HG02852 (cell line): ENCODE measurements around the gene JPH3.
A peak's percentile ranks its signal among the peaks of the same experiment; 100 is the strongest.

ENCODE experiments used
- ATAC-seq: cut with Tn5 transposase; IDR thresholded peaks from one replicate; pipeline ENCODE4 v1.9.1; 2021; ENCODE audit warnings: mild to moderate bottlenecking, moderate library complexity; ENCODE audit not compliant: unreplicated experiment

The JPH3 gene

DNA sequence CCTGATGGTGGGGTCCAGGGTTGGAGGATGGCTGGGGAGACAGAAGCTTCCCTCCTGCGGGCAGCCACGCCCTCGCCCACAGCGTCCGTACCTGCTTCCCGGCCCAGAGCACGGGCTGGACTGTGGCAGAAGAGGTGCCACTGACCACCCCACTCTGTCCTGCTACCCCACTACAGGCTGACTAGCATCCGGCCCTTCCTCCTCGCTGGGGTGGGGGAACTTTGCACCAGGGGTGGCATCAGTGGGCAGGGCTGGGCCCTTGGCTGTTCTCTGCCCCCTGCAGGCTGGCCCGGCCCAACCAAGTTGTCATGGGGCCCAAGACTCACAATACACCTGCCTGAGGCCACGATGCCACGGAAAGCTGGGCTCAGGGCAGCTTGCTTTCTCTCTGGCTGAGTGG, 90.4 kb downstream of the JPH3 start:
- ATAC-seq: no peak

DNA sequence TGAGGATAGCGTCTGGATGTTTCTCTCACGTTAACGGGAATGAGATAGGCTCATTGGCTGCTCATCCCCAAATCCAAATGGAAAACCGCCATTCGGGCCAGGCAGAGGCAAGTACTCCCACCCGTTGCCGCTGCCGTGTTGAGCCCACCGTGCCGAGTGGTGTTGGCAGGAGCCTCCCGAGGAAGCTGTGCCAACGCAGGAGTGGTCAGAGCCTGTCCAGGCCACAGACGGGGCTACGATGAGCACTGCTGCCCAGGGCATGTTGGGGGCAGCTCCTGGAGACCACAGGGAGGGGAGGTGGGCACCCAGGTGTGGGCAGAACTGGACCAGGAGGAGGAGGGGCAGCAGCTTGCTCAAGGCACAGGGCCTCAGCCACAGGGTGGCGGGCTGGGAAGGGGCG, 91.5 kb downstream of the JPH3 start:
- ATAC-seq: no peak

DNA sequence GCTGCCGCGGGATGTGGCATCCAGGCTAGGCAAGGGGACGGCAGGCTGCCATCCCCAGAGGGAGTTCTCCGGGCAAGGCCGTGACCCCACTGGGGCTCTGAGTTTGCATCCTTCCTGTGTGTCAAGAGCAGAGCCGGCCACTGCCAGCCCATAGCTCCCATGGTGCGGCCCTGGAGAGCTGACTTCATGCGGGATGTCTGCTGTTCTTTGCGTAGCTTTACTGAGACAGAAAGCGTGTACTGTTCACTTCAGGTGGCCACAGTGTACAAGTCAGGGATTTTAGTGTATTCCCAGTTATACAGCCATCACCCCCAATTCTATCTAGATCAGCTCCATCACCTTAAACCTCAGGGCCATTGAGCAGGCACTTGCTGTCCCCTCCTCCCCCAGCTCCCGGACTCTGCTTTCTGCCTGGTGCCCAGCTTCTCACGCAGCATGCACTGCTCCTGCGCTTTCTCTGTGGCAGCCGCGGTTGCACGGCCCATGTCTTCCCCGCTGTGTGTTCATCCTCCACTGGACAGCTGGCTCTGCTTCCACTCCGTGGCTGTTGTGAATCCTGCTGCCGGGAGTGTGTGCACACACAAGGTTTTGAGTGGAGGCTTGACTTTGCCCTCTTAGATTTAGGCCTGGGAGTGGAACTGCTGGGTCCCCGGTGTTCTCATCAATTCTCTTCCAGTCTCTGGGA, 92.3 kb downstream of the JPH3 start:
- no peak for ATAC-seq

DNA sequence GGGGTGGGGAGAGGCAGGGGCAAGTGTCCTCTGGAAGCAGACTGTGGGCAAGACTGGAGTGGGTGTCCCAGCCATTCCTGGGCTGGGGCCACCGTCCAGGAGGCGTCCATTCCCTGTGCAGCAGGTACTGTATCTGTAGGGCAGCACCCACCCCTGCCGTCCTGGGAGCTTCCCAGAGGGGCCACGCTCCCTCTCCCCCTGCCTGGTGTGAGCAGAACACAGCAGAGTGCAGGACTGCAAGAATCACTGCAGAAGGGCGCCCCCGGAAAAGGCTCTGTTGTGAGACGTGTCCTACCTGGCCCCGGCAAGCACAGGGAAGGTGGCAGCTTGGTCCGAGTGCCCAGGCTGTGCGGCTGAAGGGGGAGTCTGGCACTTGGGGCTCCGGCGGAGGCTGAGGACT, 93.2 kb downstream of the JPH3 start:
- ATAC-seq: no peak

DNA sequence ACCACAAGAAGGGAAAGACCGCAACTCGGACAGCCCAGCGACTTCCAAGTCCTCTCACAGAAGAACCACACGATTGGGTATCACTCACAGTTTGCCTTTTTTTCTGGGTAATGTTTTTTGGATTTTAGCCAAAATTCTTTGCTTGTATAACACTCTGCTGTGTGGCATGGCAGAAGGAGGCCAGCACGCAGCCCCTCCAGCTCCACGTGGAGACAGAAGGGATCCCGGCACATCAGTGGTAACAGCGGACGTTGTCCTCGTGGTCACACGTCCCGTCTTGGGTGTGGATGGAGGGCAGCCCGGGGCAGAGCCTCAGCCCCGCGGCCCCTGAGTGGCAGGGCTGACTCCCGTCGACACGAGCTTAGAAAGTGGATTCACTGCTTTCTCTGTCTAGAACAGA, 94.4 kb downstream of the JPH3 start:
- ATAC-seq: no peak

DNA sequence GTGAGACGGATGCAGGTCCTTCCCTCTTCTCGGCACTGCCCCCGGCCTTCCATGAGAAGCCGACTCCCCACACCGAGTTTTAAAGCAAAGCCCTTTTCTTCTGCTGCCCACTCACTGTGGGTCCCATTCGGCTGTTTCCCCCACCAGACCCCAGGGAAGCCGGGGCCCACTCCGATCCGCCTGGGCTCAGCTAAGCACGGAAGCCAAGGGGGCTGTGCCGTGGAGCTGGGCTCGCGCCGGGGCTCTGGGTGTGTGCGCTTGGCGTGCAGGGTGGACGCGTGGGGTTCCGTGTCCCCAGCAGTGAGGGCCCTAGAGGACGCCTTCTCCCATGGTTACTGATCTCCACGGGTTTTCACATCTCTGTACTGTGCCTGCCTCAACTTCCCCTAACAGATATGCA, 94.9 kb downstream of the JPH3 start:
- ATAC-seq: no peak

DNA sequence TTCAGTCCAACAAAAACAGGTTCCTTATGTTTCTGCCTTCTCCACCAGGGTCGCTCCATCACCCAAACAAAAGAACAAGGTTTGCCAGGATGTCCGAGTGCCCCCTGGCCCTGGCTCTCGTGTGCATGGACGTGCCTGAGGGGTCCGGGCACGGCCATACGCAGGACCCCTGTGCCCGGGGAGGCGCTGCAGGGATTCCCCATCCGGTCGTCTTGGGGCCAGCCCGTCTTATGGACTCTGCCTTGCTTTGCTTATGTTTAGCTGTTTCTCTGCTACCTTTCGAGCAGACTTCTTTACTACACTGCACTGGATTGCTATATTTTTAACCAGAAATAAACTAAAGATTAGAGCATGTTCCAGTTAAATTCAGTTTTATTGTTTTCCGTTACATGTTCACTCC, 95.5 kb downstream of the JPH3 start:
- no peak for ATAC-seq

DNA sequence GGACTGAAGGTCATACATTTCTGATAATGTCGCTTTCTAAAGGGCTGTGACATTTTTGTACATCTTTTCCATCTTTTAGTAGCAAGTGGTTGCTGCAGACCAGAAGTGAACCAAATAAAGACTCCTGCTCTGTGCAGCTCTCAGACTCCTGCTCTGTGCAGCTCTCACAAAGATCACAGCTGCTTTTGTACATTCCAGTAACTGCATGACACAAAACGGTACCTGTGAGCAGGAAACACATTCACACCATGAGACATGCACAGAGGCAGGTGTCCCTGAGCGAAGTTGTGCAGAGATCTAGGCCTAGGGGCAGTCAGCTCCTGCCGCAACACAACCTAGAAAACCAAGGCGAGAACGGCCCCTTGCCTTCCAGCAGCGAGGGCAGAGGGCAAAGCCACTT, 95.9 kb downstream of the JPH3 start:
- peak; percentile 57 for ATAC-seq

DNA sequence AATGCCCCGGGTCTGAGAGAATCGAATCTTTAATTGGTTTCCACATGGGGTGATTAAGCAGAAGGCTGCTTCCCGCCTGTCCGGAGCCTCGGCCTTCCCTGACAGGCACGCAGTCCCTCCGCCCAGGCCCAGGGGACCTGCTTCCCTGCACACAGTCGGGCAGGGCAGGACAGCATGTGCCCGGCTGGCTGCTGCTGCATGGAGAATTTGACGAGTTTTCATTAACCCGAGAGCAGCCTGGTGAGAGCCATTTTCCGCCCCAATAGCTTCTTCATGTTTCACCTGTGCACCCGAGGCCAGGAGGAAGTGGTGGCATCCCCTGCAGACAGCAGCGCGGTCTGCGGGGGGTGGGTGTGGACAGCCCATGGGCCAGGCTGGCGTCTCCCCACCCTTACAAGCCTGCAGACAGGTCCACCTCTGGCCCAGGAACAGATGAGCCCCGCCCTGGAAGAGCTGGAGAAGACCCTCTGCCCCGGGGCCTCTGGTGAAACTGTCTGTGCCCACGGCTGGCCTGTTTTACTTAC, 96.4 kb downstream of the JPH3 start:
- ATAC-seq: peak; percentile 21

DNA sequence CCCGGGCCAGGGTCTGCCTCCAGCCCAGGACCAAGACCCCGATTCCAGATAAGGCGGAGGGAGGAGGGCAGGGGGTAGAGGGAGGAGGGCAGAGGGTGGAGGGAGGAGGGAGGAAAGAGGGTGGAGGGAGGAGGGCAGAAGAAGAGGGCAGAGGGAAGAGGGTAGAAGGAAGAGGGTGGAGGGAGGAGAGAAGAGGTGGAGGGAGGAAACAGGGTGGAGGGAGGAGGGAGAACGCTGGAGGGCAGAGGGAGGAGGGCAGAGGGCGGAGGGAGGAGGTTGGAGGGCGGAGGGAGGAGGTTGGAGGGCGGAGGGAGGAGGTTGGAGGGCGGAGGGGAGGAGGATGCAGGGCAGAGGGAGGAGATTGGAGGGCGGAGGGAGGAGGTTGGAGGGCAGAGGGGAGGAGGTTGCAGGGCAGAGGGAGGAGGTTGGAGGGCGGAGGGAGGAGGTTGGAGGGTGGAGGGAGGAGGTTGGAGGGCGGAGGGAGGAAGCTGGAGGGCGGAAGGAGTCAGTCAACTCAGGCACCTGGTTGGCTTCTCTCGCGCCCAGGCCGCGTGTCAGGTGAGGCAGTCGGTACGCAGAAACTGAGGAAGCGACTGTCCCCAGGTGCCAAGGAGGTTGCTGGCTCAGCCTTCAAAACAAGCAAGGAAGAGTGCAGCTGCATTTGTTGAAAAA, 98.2 kb downstream of the JPH3 start:
- ATAC-seq: no peak

DNA sequence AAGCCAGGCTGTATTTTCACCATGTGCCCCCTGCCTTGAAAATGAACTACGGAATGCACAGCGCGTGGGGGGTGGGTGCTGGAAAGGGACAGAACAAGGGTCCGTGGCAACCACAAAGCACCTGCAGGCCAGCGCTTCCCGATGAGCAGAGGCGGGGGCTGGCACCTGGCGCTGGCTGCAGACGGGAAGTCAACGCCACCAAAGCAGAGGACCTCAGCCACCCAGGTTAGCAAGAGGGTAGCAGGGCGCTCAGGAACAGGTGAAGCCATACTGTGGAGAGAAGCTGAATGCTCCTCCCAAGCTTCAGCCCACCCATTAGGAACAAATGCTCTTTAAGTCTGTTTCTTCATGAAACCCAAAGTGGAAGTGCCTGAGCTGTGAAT, 98.8 kb downstream of the JPH3 start:
- ATAC-seq: no peak

DNA sequence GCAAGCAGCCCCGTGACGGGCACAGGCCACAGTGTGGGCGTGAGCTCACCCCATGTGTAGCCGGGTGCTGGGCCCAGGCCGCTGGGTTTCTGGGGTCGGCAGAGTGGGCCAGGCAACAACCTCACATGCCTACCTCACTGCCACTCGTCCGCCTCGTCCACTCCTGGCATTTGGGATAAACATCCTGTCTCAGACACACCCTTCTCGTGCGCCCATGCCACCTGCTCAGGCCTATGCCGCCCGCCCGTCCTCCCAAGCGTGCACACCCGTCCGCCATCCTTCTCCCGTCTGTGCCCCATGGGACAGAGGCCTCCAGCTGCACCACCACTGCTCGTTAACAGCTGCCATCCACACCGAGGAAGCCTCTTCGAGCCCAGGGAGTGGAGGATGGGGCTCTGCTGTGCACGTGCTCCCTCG, 99.2 kb downstream of the JPH3 start:
- ATAC-seq: no peak

DNA sequence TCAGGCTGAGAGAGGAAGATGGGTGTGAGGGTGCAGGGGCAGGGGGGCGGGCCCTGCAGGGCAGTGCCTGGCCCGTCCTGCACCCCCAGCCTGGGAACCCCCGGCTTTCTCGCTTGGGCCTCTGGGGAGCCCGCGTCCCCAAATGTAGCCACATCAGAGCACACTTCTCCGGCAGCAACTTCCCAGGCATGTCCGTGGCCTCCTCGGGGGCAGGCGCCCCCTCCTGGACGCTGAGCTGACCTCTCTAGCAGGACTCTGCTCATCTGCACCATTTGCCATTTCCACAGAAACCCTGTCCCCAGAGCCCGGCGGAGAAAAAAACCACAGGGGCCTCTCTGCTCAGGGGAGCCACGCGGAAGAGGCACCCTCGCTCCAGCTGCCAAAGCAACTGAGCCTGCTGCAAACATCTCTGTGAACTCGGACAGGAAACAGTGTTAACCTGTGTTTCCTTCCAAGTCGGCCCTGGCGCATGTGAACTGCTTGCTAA, 100.1 kb downstream of the JPH3 start:
- peak; percentile 46 for ATAC-seq

DNA sequence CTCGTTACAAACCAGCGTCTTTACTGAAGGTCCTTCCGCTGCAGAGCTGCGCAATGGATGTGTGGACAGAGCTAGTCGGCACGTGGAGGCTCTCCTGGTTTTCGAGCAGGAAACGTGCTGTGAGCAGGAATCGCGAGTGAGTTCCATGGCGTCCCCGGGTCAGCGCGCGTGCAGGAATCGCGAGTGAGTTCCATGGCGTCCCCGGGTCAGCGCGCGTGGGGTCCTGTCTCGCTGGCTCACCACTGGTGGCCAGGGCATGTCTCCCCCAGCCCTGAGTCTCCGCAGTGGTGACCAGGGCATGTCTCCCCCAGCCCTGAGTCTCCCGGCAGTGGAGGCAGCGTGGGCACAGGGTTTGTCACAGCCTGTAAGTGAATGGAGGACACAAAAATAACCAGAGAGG, 100.8 kb downstream of the JPH3 start:
- no peak for ATAC-seq

DNA sequence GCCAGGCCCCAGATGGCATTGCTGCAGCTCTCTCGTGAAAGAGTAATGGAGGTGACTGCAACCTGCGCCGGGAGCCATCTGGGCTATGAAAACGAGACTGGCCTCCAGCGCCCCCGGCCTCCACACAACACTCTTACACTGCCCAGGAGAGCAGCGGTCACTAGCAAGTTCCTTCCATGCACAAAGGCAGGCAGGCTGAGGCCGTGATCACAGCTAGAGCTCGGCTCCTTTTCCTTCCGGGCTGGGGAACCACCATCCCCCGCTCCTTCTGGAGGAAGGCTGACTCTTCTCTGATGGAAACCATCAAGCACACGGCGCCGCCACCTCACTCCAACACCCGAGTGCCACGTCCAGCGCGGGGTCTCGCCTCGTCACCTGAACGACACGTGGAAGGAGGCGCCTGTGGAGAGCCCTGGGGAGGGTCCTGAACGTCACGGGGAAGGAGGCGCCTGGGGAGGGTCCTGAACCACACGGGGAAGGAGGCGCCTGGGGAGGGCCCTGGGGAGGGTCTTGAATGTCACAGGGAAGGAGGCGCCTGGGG, 101.6 kb downstream of the JPH3 start:
- ATAC-seq: no peak

DNA sequence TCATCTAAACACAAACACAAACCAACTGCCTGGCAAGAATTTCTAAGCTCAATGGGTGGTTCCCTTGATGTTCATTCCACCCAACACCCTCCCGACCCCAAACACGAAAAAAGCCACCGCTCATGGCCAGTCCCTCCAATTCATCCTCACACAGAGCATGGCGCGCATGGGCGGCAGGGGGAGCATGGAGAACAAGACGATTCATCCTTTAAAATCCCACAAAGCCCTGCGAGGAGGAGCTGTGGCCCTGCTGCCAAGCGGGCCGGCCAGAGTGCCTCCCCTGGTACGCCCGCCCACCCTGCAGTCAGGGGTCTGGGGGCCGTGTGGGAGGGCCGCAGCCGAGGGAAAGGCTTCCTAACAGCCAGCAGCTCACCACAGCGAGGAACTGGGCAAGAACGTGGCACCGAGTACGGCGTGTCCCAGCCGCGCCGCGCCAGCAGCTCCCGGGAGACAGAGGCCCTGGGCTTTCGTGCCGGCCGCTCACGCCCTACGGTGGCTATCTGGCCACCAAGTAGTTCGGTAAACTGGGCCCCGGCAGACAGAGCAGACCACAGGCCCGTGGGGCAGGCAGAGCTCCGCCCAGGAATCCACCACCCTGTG, 102.5 kb downstream of the JPH3 start:
- no peak for ATAC-seq

DNA sequence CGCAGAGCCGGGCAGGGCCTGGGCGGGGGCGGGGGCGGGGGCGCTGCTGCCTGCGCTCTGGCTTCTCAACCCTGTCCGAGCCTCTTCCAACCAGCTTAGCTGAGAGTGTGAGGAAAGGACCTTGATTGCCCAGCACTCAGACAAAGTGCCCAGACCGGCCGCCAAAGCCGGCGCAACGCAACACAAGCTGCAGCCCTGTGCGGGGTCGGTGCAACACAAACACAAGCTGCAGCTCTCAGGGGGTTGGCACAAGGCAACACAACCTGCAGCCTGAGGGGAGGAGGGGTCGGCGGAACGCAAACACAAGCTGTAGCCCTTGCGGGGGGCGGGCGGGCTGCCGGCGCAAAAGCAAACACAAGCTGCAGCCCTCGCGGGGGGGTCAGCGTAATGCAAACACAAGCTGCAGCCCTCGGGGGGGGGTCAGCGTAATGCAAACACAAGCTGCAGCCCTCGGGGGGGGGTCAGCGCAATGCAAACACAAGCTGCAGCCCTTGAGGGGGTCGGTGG, 103.5 kb downstream of the JPH3 start:
- no peak for ATAC-seq

DNA sequence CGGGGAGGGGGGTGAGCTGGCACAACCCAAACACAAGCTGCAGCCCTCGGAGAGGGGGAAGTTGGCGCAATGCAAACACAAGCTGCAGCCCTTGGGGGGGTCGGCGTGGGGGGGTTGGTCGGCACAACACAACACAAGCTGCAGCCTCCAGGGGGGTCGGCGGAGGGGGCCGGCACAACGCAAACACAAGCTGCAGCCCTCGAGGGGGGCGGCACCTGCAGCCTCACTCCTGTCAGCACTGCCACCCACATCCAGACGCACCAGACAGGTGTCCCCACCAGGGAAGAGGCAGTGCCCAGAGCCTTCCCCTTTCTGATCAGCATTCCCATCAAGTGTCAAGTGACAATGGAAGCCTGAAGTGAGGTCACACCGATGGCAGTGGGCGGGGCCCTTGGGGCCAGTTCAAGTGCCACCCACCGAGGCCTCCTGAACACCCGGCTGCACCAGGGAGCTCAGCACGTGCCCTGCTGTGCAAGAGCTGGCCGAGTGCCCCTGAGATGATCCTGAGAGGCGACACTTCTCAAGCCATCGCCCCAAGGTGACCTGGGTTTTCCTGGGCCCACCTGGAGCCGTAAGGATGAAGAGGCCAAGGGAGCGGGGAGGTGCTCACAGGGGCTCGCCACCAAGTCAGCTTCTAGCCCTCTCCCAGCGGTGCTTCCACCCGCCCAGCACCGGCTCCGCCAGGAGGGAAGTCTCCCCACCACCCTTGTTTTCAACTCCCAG, 104.1 kb downstream of the JPH3 start:
- no peak for ATAC-seq

DNA sequence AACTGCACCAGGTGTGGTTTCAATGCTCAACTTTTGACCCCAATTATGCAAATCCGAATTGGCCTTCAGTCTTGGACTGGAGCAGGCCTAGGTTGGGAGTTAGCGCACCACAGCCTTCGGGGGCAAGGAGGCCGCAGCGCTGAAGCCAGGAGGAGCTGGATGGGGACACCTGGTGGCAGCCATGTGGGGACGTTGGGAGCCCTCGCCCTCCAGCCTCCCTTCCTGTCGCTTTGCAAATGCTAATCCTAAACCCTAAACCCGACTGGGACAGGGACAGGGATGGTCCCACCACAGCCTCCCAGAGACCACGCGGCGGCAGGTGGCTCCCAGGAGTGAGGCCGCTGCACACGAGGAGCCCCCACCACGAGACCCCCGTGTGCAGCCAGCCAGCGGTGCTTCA, 104.8 kb downstream of the JPH3 start:
- no peak for ATAC-seq

DNA sequence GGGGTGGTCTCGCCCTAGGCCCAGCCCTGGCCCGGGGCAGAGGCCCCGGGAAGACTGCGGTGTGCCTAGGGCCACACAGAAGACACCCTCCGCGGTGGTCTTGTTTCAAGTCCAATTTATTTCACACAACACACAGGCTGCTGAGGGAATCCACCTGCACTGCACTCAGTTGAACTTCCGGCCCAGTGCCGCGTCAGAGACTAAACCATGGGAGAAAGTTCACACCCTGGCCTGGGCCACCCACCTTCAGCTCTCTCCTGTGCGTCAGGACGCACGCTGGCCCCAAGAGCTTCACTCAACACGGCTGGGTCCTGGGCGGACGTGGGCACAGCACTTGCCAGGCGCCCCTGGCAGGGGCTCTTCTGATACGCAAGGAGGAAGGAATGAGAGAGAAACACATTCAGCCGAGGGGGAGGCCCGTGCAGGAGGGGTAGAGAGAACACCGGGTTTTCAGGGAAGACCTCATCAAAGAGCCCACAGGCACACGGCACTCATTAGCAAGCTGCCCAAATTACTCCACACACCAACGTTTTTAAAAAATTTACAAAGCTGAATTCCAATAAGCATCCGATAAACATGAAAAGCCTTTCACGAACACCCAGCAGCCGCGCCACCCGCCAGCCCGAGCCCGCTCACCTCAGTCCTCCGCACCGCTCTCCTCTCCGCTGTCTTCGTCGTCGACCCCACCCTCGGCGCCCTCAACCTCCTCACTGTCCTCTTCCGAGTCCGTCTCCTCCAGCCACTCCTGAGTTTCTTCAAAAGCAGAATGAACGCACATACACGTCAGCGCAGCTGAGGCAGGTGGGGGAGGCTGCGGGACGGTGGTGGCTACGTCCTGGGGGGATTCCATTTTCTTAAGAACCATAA, 105.6 kb downstream of the JPH3 start:
- ATAC-seq: no peak
